WTC11 (cell line): ENCODE results near the gene SLC4A9. TPM values are rescaled to one million over a fixed set of nuclear protein-coding genes. Genes with fewer than 3 reads are reported as not detected.

Source experiments
- ATAC-seq: fragments of 200-7000 bp; cut with Tn5 transposase; 2 replicates; pipeline ENCODE4 v1.10.0; 2021; ENCODE audit warnings: mild to moderate bottlenecking, moderate library complexity
- CTCF ChIA-PET: fragments of 300-600 bp; sonication (Branson Sonifier 250); formaldehyde crosslinking; loops from one replicate; lab custom pipeline; 2021; ENCODE audit warnings: antibody characterized with exemption; lab: Charles Lee
- POLR2A ChIA-PET: fragments of 350-600 bp; sonication (Branson Sonifier 250); formaldehyde crosslinking; loops from one replicate; lab custom pipeline; 2021; ENCODE audit warnings: antibody characterized with exemption; lab: Charles Lee
- DNase-seq: peaks from one replicate; pipeline ENCODE4 v3.0.0; 2021; ENCODE audit warnings: low spot score
- H3K27ac Mint-ChIP-seq: 2 replicates; pipeline ENCODE4 v1.8.0; 2021; ENCODE audit warnings: mixed read lengths
- H3K27me3 Mint-ChIP-seq: 2 replicates; pipeline ENCODE4 v1.8.0; 2021; ENCODE audit warnings: low read depth, mild to moderate bottlenecking, moderate library complexity, mixed read lengths
- H3K36me3 Mint-ChIP-seq: 2 replicates; pipeline ENCODE4 v1.8.0; 2021; ENCODE audit warnings: mixed read lengths
- H3K4me1 Mint-ChIP-seq: 2 replicates; pipeline ENCODE4 v1.8.0; 2022; ENCODE audit warnings: mixed read lengths
- H3K4me3 Mint-ChIP-seq: 2 replicates; pipeline ENCODE4 v1.8.0; 2021; ENCODE audit warnings: mild to moderate bottlenecking, moderate library complexity, mixed read lengths
- H3K9me3 Mint-ChIP-seq: 2 replicates; pipeline ENCODE4 v1.8.0; 2021; ENCODE audit warnings: mixed read lengths
- AFF4 ChIP-seq: sonication (generic); formaldehyde crosslinking; IDR thresholded peaks from 2 replicates; pipeline ENCODE4 v1.8.1; 2023; ENCODE audit warnings: mild to moderate bottlenecking, missing genetic modification reagents, borderline replicate concordance
- ATF2 ChIP-seq: sonication (generic); formaldehyde crosslinking; IDR thresholded peaks from 2 replicates; pipeline ENCODE4 v1.8.1; 2022; ENCODE audit warnings: low read depth, missing genetic modification reagents, borderline replicate concordance
- IRF1 ChIP-seq: sonication (generic); formaldehyde crosslinking; IDR thresholded peaks from 2 replicates; pipeline ENCODE4 v1.8.0; 2023; ENCODE audit warnings: missing genetic modification reagents
- KAT7 ChIP-seq: sonication (generic); formaldehyde crosslinking; IDR thresholded peaks from 2 replicates; pipeline ENCODE4 v1.8.1; 2023; ENCODE audit warnings: missing genetic modification reagents, mild to moderate bottlenecking, borderline replicate concordance
- MYBL2 ChIP-seq: sonication (generic); formaldehyde crosslinking; IDR thresholded peaks from 2 replicates; pipeline ENCODE4 v1.8.1; 2023; ENCODE audit warnings: mild to moderate bottlenecking, moderate library complexity, missing genetic modification reagents
- PRDM15 ChIP-seq: sonication (generic); formaldehyde crosslinking; IDR thresholded peaks from 2 replicates; pipeline ENCODE4 v1.8.0; 2022; ENCODE audit warnings: missing genetic modification reagents
- PRRX2 ChIP-seq: fragments of 250-450 bp; sonication (Bioruptor Pico); IDR thresholded peaks from 2 replicates; pipeline ENCODE4 v1.8.0; 2021; ENCODE audit warnings: mild to moderate bottlenecking
- RELA ChIP-seq: sonication (generic); formaldehyde crosslinking; IDR thresholded peaks from 2 replicates; pipeline ENCODE4 v1.8.1; 2022; ENCODE audit warnings: missing genetic modification reagents, mild to moderate bottlenecking, borderline replicate concordance
- SMAD3 ChIP-seq: sonication (generic); formaldehyde crosslinking; IDR thresholded peaks from 2 replicates; pipeline ENCODE4 v1.8.0; 2022; ENCODE audit warnings: missing genetic modification reagents, mild to moderate bottlenecking, borderline replicate concordance
- SMAD4 ChIP-seq: sonication (generic); formaldehyde crosslinking; IDR thresholded peaks from 2 replicates; pipeline ENCODE4 v1.8.0; 2022; ENCODE audit warnings: mild to moderate bottlenecking, missing genetic modification reagents
- ZBTB43 ChIP-seq: sonication (generic); formaldehyde crosslinking; IDR thresholded peaks from 2 replicates; pipeline ENCODE4 v1.8.1; 2023; ENCODE audit warnings: mild to moderate bottlenecking, missing genetic modification reagents
- total RNA-seq: library from RNA; stranded (reverse); gene quantifications from 3 replicates; pipeline ENCODE4 v1.2.3, GENCODE V29; 2021
- TF ChIP-seq, protein P1 (sequence below): sonication (generic); formaldehyde crosslinking; IDR thresholded peaks from 2 replicates; pipeline ENCODE4 v1.8.1; 2023; ENCODE audit warnings: mild to moderate bottlenecking, missing genetic modification reagents, moderate library complexity
- TF ChIP-seq, protein P2 (sequence below): sonication (generic); formaldehyde crosslinking; IDR thresholded peaks from 2 replicates; pipeline ENCODE4 v1.8.0; 2023; ENCODE audit warnings: mild to moderate bottlenecking, missing genetic modification reagents
- TF ChIP-seq, protein P3 (sequence below): fragments of 250-450 bp; sonication (Bioruptor Pico); IDR thresholded peaks from 2 replicates; pipeline ENCODE4 v1.9.0; 2021; ENCODE audit warnings: moderate library complexity, mild to moderate bottlenecking, inconsistent platforms, borderline replicate concordance
- TF ChIP-seq, protein P4 (sequence below): sonication (generic); formaldehyde crosslinking; IDR thresholded peaks from 2 replicates; pipeline ENCODE4 v1.8.0; 2022; ENCODE audit warnings: mild to moderate bottlenecking, missing genetic modification reagents

The SLC4A9 gene
- total RNA-seq, 1 experiment from 2014 or later: 0.37 TPM

- TF ChIP-seq AFF4 (CRISPR knock-in tag) (no peak), IRF1 (CRISPR knock-in tag) (no peak), ATF2 (CRISPR knock-in tag) (no peak)
- TF ChIP-seq, protein P1, sequence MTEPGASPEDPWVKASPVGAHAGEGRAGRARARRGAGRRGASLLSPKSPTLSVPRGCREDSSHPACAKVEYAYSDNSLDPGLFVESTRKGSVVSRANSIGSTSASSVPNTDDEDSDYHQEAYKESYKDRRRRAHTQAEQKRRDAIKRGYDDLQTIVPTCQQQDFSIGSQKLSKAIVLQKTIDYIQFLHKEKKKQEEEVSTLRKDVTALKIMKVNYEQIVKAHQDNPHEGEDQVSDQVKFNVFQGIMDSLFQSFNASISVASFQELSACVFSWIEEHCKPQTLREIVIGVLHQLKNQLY (CRISPR knock-in tag): no peak
Measured at GRCh38 chr5:140365941-140366340, 5.9 kb downstream of the SLC4A9 start (continued).

- DNase-seq (no peak), ATAC-seq (no peak)
- Mint-ChIP-seq H3K27me3 (peaks cover 4% of the 10 kb centered on the region), H3K4me3 (no peak overlapping the region), H3K27ac (no peak overlapping the region), H3K9me3 (no peaks in the 10 kb centered on the region), H3K4me1 (no peaks in the 10 kb centered on the region), H3K36me3 (no peaks in the 10 kb centered on the region)
- POLR2A ChIA-PET: no interaction called here
- CTCF ChIA-PET: interaction anchor here (1.2 to 3.1 kb wide), 5 partner anchors 8 to 123 kb away, joined by 3 to 13 read pairs (median 7); partner anchors contain the start of gene HBEGF
- TF ChIP-seq IRF1 (CRISPR knock-in tag) (no peak), PRDM15 (CRISPR knock-in tag) (no peak), SMAD3 (CRISPR knock-in tag) (no peak), PRRX2 (CRISPR knock-in tag) (no peak), SMAD4 (CRISPR knock-in tag) (no peak), KAT7 (no peak), MYBL2 (CRISPR knock-in tag) (no peak), RELA (CRISPR knock-in tag) (no peak), ZBTB43 (no peak)
- TF ChIP-seq, protein P2, sequence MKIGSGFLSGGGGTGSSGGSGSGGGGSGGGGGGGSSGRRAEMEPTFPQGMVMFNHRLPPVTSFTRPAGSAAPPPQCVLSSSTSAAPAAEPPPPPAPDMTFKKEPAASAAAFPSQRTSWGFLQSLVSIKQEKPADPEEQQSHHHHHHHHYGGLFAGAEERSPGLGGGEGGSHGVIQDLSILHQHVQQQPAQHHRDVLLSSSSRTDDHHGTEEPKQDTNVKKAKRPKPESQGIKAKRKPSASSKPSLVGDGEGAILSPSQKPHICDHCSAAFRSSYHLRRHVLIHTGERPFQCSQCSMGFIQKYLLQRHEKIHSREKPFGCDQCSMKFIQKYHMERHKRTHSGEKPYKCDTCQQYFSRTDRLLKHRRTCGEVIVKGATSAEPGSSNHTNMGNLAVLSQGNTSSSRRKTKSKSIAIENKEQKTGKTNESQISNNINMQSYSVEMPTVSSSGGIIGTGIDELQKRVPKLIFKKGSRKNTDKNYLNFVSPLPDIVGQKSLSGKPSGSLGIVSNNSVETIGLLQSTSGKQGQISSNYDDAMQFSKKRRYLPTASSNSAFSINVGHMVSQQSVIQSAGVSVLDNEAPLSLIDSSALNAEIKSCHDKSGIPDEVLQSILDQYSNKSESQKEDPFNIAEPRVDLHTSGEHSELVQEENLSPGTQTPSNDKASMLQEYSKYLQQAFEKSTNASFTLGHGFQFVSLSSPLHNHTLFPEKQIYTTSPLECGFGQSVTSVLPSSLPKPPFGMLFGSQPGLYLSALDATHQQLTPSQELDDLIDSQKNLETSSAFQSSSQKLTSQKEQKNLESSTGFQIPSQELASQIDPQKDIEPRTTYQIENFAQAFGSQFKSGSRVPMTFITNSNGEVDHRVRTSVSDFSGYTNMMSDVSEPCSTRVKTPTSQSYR (CRISPR knock-in tag): no peak
- TF ChIP-seq, protein P3, sequence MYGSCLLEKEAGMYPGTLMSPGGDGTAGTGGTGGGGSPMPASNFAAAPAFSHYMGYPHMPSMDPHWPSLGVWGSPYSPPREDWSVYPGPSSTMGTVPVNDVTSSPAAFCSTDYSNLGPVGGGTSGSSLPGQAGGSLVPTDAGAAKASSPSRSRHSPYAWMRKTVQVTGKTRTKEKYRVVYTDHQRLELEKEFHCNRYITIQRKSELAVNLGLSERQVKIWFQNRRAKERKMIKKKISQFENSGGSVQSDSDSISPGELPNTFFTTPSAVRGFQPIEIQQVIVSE (CRISPR knock-in tag): no peak
- TF ChIP-seq, protein P4, sequence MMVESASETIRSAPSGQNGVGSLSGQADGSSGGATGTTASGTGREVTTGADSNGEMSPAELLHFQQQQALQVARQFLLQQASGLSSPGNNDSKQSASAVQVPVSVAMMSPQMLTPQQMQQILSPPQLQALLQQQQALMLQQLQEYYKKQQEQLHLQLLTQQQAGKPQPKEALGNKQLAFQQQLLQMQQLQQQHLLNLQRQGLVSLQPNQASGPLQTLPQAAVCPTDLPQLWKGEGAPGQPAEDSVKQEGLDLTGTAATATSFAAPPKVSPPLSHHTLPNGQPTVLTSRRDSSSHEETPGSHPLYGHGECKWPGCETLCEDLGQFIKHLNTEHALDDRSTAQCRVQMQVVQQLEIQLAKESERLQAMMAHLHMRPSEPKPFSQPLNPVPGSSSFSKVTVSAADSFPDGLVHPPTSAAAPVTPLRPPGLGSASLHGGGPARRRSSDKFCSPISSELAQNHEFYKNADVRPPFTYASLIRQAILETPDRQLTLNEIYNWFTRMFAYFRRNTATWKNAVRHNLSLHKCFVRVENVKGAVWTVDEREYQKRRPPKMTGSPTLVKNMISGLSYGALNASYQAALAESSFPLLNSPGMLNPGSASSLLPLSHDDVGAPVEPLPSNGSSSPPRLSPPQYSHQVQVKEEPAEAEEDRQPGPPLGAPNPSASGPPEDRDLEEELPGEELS: no peak
Measured at GRCh38 chr5:140366589-140367255, 6.7 kb downstream of the SLC4A9 start.
